ENCODE results near the gene DMGDH.
A peak's percentile ranks its signal among the peaks of the same experiment; 100 is the strongest.
"Not testable (repeated sequence)": the region's sequence is repeated elsewhere in the genome, so short reads cannot be mapped to it uniquely, and the experiment has no call there.

The DMGDH gene

DNA sequence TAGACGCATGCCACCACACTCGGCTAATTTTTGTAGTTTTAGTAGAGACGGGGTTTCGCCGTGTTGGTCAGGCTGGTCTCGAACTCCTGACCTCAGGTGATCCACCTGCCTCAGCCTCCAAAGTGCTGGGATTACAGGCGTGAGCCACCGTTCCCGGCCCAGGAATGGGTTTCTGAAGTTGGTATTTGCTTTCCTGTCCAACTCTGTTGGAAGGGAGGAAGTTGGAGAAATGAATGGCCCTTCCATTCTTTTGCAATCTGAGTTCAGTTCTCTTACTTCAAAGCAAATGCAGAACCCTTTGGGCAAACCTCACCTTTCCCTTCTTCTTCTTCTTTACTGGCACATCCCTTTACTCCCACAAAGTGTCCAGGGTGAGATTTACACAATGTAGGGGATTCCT, 86.3 kb downstream of the DMGDH start:
- H3K36me3 ChIP-seq (ENCODE audit: control insufficient read depth in 2 of 2, insufficient read depth in 2 of 2, low read length in 2 of 2); H3K27me3 ChIP-seq (ENCODE audit: control insufficient read depth in 2 of 2, insufficient read depth in 2 of 2, low read length in 2 of 2); H3K9ac ChIP-seq (ENCODE audit: low read depth in 1 of 2, low read length in 2 of 2); H3K9me3 ChIP-seq (ENCODE audit: control insufficient read depth in 2 of 2, low read length in 2 of 2): not testable (repeated sequence)
- Histone ChIP-seq H3K27ac (ENCODE audit: low read depth in 2 of 2, low read length in 2 of 2) (peak overlapping the region in 1 of 2 donors; percentile 14), H3K4me1 (ENCODE audit: control insufficient read depth in 2 of 2, insufficient read depth in 2 of 2, low read length in 2 of 2) (peaks cover 15 to 18% of the 10 kb centered on the region in 2 donors), H3K4me3 (ENCODE audit: low read length in 2 of 2) (peak overlapping the region in 1 of 2 donors; percentile 89)

DNA sequence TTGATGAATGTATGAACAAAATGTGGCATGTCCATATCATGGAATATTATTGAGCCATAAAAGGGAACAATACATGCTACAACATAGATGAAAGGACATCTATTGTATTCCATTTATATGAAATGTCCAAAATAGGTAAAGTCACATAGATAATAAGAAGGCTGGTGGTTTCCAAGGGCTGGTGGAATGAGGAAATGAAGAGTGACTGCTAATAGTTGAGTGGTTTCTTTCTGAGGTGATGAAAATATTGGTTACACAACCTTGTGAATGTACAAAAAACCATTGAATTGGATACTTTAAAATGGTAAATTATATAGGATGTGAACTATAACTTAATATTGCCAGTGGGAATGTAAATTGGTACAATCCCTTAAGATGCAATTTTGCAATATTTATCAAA, 89.6 kb downstream of the DMGDH start:
- H3K4me3 ChIP-seq (ENCODE audit: low read length in 2 of 2), result no peak overlapping the region
- no peaks in the 10 kb centered on the region for H3K36me3 ChIP-seq (ENCODE audit: control insufficient read depth in 2 of 2, insufficient read depth in 2 of 2, low read length in 2 of 2)
- no peak overlapping the region for H3K9ac ChIP-seq (ENCODE audit: low read depth in 1 of 2, low read length in 2 of 2)
- H3K27ac ChIP-seq (ENCODE audit: low read depth in 2 of 2, low read length in 2 of 2), result no peak overlapping the region
- no peaks in the 10 kb centered on the region for H3K9me3 ChIP-seq (ENCODE audit: control insufficient read depth in 2 of 2, low read length in 2 of 2)
- no peaks in the 10 kb centered on the region for H3K27me3 ChIP-seq (ENCODE audit: control insufficient read depth in 2 of 2, insufficient read depth in 2 of 2, low read length in 2 of 2)
- H3K4me1 ChIP-seq (ENCODE audit: control insufficient read depth in 2 of 2, insufficient read depth in 2 of 2, low read length in 2 of 2), result peaks cover 17 to 18% of the 10 kb centered on the region in 2 donors

GRCh38 chr5:78979117-78979742, 90.2 kb downstream of the DMGDH start:
- Histone ChIP-seq H3K27me3 (ENCODE audit: control insufficient read depth in 2 of 2, insufficient read depth in 2 of 2, low read length in 2 of 2) (no peaks in the 10 kb centered on the region), H3K9me3 (ENCODE audit: control insufficient read depth in 2 of 2, low read length in 2 of 2) (no peaks in the 10 kb centered on the region), H3K4me1 (ENCODE audit: control insufficient read depth in 2 of 2, insufficient read depth in 2 of 2, low read length in 2 of 2) (peaks cover 22 to 23% of the 10 kb centered on the region in 2 donors), H3K9ac (ENCODE audit: low read depth in 1 of 2, low read length in 2 of 2) (no peak overlapping the region), H3K27ac (ENCODE audit: low read depth in 2 of 2, low read length in 2 of 2) (no peak overlapping the region), H3K4me3 (ENCODE audit: low read length in 2 of 2) (no peak overlapping the region), H3K36me3 (ENCODE audit: control insufficient read depth in 2 of 2, insufficient read depth in 2 of 2, low read length in 2 of 2) (no peaks in the 10 kb centered on the region)

DNA sequence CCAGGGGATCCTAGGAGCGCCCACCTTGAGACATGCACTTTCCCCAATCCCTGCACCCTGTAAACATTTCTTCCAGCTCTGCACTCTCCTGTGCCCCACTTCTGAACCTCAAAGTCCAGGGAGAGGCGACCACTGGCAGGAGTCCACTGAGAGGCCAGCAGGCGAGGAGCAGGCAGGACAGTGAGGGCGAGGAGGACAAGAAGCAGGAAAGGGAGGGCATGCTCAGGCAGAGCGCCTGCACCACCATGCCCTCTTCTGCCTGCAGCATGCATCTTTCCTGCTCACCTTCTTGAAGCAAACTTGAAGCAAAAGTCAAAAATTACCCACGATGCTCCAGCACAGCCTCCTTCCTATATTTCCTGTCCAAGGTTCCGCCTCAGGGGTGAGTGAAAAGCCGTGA, 94.4 kb downstream of the DMGDH start:
- Histone ChIP-seq H3K9ac (ENCODE audit: low read depth in 1 of 2, low read length in 2 of 2) (peak overlapping the region in 1 of 2 donors; percentile 0), H3K4me1 (ENCODE audit: control insufficient read depth in 2 of 2, insufficient read depth in 2 of 2, low read length in 2 of 2) (peaks cover 32 to 43% of the 10 kb centered on the region in 2 donors), H3K27me3 (ENCODE audit: control insufficient read depth in 2 of 2, insufficient read depth in 2 of 2, low read length in 2 of 2) (no peaks in the 10 kb centered on the region), H3K4me3 (ENCODE audit: low read length in 2 of 2) (no peak overlapping the region), H3K27ac (ENCODE audit: low read depth in 2 of 2, low read length in 2 of 2) (peak overlapping the region; percentile 36 to 61), H3K9me3 (ENCODE audit: control insufficient read depth in 2 of 2, low read length in 2 of 2) (no peaks in the 10 kb centered on the region), H3K36me3 (ENCODE audit: control insufficient read depth in 2 of 2, insufficient read depth in 2 of 2, low read length in 2 of 2) (no peaks in the 10 kb centered on the region)

- peak overlapping the region; percentile 36 to 61 for H3K27ac ChIP-seq (ENCODE audit: low read depth in 2 of 2, low read length in 2 of 2)
- peaks cover 32 to 43% of the 10 kb centered on the region in 2 donors for H3K4me1 ChIP-seq (ENCODE audit: control insufficient read depth in 2 of 2, insufficient read depth in 2 of 2, low read length in 2 of 2)
- peak overlapping the region in 1 of 2 donors; percentile 0 for H3K9ac ChIP-seq (ENCODE audit: low read depth in 1 of 2, low read length in 2 of 2)
- no peaks in the 10 kb centered on the region for H3K9me3 ChIP-seq (ENCODE audit: control insufficient read depth in 2 of 2, low read length in 2 of 2)
- H3K27me3 ChIP-seq (ENCODE audit: control insufficient read depth in 2 of 2, insufficient read depth in 2 of 2, low read length in 2 of 2), result no peaks in the 10 kb centered on the region
- no peak overlapping the region for H3K4me3 ChIP-seq (ENCODE audit: low read length in 2 of 2)
- H3K36me3 ChIP-seq (ENCODE audit: control insufficient read depth in 2 of 2, insufficient read depth in 2 of 2, low read length in 2 of 2), result no peaks in the 10 kb centered on the region
These were observed 94.9 kb downstream of the DMGDH start for GRCh38 chr5:78974601-78975000.

DNA sequence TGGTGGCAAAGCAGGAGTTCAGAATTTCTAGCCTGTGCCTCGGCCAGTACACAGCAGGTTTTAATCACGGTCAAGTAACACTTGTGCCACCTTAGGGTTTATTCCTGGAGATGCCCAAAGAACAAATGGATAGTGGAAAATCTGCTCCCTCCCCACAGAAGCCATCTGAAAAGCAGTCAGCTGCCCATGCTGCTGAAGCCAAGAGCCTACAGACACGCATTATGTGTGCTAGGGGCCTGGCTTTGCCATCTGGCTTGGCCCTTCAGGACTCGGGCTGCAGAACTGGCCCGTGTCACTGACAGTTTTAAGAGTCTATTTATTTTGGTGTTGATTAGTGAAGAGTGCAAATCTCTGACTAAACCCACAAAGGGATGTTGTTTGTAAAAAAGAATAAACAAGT, 95.5 kb downstream of the DMGDH start:
- Histone ChIP-seq H3K4me1 (ENCODE audit: control insufficient read depth in 2 of 2, insufficient read depth in 2 of 2, low read length in 2 of 2) (peaks cover 32 to 41% of the 10 kb centered on the region in 2 donors), H3K4me3 (ENCODE audit: low read length in 2 of 2) (no peak overlapping the region), H3K9ac (ENCODE audit: low read depth in 1 of 2, low read length in 2 of 2) (peak overlapping the region in 1 of 2 donors; percentile 28), H3K27ac (ENCODE audit: low read depth in 2 of 2, low read length in 2 of 2) (peak overlapping the region; percentile 36 to 61), H3K27me3 (ENCODE audit: control insufficient read depth in 2 of 2, insufficient read depth in 2 of 2, low read length in 2 of 2) (no peaks in the 10 kb centered on the region), H3K9me3 (ENCODE audit: control insufficient read depth in 2 of 2, low read length in 2 of 2) (no peaks in the 10 kb centered on the region), H3K36me3 (ENCODE audit: control insufficient read depth in 2 of 2, insufficient read depth in 2 of 2, low read length in 2 of 2) (no peaks in the 10 kb centered on the region)

- no peak overlapping the region for H3K9ac ChIP-seq (ENCODE audit: low read depth in 1 of 2, low read length in 2 of 2)
- peak overlapping the region; percentile 50 to 57 for H3K27ac ChIP-seq (ENCODE audit: low read depth in 2 of 2, low read length in 2 of 2)
These were observed 96.6 kb downstream of the DMGDH start for GRCh38 chr5:78972654-78973428.

DNA sequence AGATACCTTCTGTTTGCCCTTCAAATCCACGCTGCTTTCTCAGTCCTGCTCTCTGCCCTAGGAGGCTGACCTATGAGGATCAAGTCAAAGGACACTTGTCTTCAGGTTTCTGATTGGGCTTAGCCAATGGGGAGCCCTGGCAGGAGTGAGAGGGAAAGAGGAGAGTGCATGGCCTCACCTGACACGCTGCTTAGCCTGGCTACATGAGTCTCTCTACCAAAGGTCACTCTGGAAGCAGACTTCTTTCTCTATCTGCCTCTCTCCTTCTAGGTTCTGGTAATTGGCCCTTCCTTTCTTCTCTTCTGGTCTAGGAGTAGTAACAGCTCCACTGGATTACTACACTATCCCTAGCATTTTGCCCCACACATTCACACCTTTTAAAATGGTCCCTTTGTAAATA, 97.5 kb downstream of the DMGDH start:
- Histone ChIP-seq H3K27ac (ENCODE audit: low read depth in 2 of 2, low read length in 2 of 2) (peak overlapping the region; percentile 50 to 57), H3K4me3 (ENCODE audit: low read length in 2 of 2) (no peak overlapping the region), H3K9ac (ENCODE audit: low read depth in 1 of 2, low read length in 2 of 2) (no peak overlapping the region), H3K36me3 (ENCODE audit: control insufficient read depth in 2 of 2, insufficient read depth in 2 of 2, low read length in 2 of 2) (no peaks in the 10 kb centered on the region), H3K27me3 (ENCODE audit: control insufficient read depth in 2 of 2, insufficient read depth in 2 of 2, low read length in 2 of 2) (no peaks in the 10 kb centered on the region), H3K9me3 (ENCODE audit: control insufficient read depth in 2 of 2, low read length in 2 of 2) (no peaks in the 10 kb centered on the region), H3K4me1 (ENCODE audit: control insufficient read depth in 2 of 2, insufficient read depth in 2 of 2, low read length in 2 of 2) (peaks cover 32 to 41% of the 10 kb centered on the region in 2 donors)

More at GRCh38 chr5:78972654-78973428, 96.6 kb downstream of the DMGDH start:
- Histone ChIP-seq H3K9me3 (ENCODE audit: control insufficient read depth in 2 of 2, low read length in 2 of 2) (no peaks in the 10 kb centered on the region), H3K27me3 (ENCODE audit: control insufficient read depth in 2 of 2, insufficient read depth in 2 of 2, low read length in 2 of 2) (no peaks in the 10 kb centered on the region), H3K4me3 (ENCODE audit: low read length in 2 of 2) (peak overlapping the region; percentile 10 to 49), H3K36me3 (ENCODE audit: control insufficient read depth in 2 of 2, insufficient read depth in 2 of 2, low read length in 2 of 2) (no peaks in the 10 kb centered on the region), H3K4me1 (ENCODE audit: control insufficient read depth in 2 of 2, insufficient read depth in 2 of 2, low read length in 2 of 2) (peaks cover 32 to 41% of the 10 kb centered on the region in 2 donors)

- no peaks in the 10 kb centered on the region for H3K27me3 ChIP-seq (ENCODE audit: control insufficient read depth in 2 of 2, insufficient read depth in 2 of 2, low read length in 2 of 2)
- H3K9ac ChIP-seq (ENCODE audit: low read depth in 1 of 2, low read length in 2 of 2), result peak overlapping the region in 1 of 2 donors; percentile 17
- no peaks in the 10 kb centered on the region for H3K36me3 ChIP-seq (ENCODE audit: control insufficient read depth in 2 of 2, insufficient read depth in 2 of 2, low read length in 2 of 2)
- H3K4me1 ChIP-seq (ENCODE audit: control insufficient read depth in 2 of 2, insufficient read depth in 2 of 2, low read length in 2 of 2), result peaks cover 17 to 26% of the 10 kb centered on the region in 2 donors
- H3K4me3 ChIP-seq (ENCODE audit: low read length in 2 of 2), result peak overlapping the region in 1 of 2 donors; percentile 19
- peak overlapping the region; percentile 62 to 80 for H3K27ac ChIP-seq (ENCODE audit: low read depth in 2 of 2, low read length in 2 of 2)
- H3K9me3 ChIP-seq (ENCODE audit: control insufficient read depth in 2 of 2, low read length in 2 of 2), result no peaks in the 10 kb centered on the region
These were observed 100.7 kb downstream of the DMGDH start for GRCh38 chr5:78968781-78969180.

- Histone ChIP-seq H3K4me3 (ENCODE audit: low read length in 2 of 2) (no peak overlapping the region), H3K27me3 (ENCODE audit: control insufficient read depth in 2 of 2, insufficient read depth in 2 of 2, low read length in 2 of 2) (no peaks in the 10 kb centered on the region), H3K4me1 (ENCODE audit: control insufficient read depth in 2 of 2, insufficient read depth in 2 of 2, low read length in 2 of 2) (no peaks in the 10 kb centered on the region), H3K27ac (ENCODE audit: low read depth in 2 of 2, low read length in 2 of 2) (no peak overlapping the region), H3K36me3 (ENCODE audit: control insufficient read depth in 2 of 2, insufficient read depth in 2 of 2, low read length in 2 of 2) (no peaks in the 10 kb centered on the region), H3K9ac (ENCODE audit: low read depth in 1 of 2, low read length in 2 of 2) (no peak overlapping the region), H3K9me3 (ENCODE audit: control insufficient read depth in 2 of 2, low read length in 2 of 2) (no peaks in the 10 kb centered on the region)
These were observed 104.6 kb downstream of the DMGDH start for GRCh38 chr5:78964889-78965288.
